ENCODE results near the gene MCM5. TPM values are rescaled to one million over a fixed set of nuclear protein-coding genes. Genes with fewer than 3 reads are reported as not detected.

Gene MCM5
- total RNA-seq, 3 donors from 2014 or later: 18.5 to 45.2 (median 30.3) TPM

DNA sequence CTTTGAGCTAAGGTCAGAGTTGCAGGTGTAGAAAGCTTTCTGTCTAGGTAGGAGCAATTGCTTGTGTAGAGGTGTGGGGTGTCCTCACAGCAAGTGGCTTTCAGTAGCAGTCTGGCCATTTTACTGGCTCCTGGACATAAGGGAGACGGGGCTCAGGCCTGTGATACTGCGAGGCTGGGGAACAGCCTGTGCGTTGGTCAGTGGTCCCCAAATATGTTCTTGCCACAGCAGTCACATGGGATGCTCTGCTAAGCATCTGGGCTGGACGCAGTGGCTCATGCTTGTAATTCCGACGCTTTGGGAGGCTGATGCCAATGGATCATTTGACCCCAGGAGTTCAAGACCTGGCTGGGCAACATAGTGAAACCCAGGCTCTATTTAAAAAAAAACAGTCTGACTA is 1.9 kb downstream of the MCM5 start:
- H3K4me3 ChIP-seq: no peak overlapping the region
- DNase-seq (no peak), ATAC-seq (no peak)
- peaks cover 12% of the 10 kb centered on the region for H3K4me1 ChIP-seq (ENCODE audit: low read depth)
- H3K9me3 ChIP-seq: no peaks in the 10 kb centered on the region
- peaks cover 4% of the 10 kb centered on the region for H3K36me3 ChIP-seq (ENCODE audit: low read depth)
- TF ChIP-seq, protein P1, sequence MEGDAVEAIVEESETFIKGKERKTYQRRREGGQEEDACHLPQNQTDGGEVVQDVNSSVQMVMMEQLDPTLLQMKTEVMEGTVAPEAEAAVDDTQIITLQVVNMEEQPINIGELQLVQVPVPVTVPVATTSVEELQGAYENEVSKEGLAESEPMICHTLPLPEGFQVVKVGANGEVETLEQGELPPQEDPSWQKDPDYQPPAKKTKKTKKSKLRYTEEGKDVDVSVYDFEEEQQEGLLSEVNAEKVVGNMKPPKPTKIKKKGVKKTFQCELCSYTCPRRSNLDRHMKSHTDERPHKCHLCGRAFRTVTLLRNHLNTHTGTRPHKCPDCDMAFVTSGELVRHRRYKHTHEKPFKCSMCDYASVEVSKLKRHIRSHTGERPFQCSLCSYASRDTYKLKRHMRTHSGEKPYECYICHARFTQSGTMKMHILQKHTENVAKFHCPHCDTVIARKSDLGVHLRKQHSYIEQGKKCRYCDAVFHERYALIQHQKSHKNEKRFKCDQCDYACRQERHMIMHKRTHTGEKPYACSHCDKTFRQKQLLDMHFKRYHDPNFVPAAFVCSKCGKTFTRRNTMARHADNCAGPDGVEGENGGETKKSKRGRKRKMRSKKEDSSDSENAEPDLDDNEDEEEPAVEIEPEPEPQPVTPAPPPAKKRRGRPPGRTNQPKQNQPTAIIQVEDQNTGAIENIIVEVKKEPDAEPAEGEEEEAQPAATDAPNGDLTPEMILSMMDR (IDR thresholded peaks at IDR 0.05): no peak
- intact Hi-C loops (cut with DNase I, micrococcal nuclease): no loop called here

DNA sequence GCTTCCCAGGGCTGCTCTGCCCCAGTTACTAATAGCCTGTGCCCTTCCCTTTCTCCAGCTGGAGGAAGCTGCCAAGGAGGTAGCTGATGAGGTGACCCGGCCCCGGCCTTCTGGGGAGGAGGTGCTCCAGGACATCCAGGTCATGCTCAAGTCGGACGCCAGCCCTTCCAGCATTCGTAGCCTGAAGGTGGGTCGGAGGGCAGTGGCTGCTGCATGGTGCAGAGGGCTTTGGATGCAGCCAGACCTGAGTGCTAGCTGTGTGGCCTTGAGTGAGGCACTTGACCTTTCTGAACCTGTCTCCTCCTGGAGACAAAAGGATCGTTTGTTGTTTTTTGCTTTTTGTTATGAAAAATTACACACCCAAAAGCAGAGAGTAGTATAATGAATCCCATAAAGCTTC is 3.4 kb downstream of the MCM5 start:
- DNase-seq: peak in 1 of 3 donors; percentile 40
- TF ChIP-seq, protein P1 (IDR thresholded peaks at IDR 0.05): no peak
- intact Hi-C loops (cut with DNase I, micrococcal nuclease): no loop called here
- H3K36me3 ChIP-seq (ENCODE audit: low read depth): peaks cover 4% of the 10 kb centered on the region
- H3K9me3 ChIP-seq: no peaks in the 10 kb centered on the region
- ATAC-seq: no peak
- peaks cover 9% of the 10 kb centered on the region for H3K4me1 ChIP-seq (ENCODE audit: low read depth)
- no peak overlapping the region for H3K4me3 ChIP-seq

DNA sequence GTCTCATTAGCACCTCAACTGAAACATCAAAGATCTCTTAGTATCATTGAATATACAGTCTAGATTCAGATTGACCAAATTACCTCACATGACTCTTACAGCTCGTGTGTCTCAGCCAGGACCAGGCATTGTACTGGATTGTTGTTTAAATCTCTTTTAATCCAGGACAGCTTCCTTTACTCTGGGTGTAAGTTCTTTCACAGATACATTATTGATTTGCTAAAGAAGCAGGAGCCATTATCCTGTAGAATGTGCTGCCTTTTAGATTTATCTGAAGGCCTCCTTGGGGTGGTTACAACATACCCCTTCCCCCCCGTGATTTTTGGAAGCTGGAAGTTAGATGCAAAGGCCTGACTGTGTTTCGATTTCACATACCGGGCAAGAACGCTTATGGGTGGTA is 4.2 kb downstream of the MCM5 start:
- no peak overlapping the region for H3K4me3 ChIP-seq
- no peaks in the 10 kb centered on the region for H3K9me3 ChIP-seq
- H3K36me3 ChIP-seq (ENCODE audit: low read depth): peaks cover 4% of the 10 kb centered on the region
- intact Hi-C loops (cut with DNase I, micrococcal nuclease): no loop called here
- ATAC-seq: no peak
- H3K4me1 ChIP-seq (ENCODE audit: low read depth): peaks cover 9% of the 10 kb centered on the region
- DNase-seq: no peak
- TF ChIP-seq, protein P1 (IDR thresholded peaks at IDR 0.05): no peak

DNA sequence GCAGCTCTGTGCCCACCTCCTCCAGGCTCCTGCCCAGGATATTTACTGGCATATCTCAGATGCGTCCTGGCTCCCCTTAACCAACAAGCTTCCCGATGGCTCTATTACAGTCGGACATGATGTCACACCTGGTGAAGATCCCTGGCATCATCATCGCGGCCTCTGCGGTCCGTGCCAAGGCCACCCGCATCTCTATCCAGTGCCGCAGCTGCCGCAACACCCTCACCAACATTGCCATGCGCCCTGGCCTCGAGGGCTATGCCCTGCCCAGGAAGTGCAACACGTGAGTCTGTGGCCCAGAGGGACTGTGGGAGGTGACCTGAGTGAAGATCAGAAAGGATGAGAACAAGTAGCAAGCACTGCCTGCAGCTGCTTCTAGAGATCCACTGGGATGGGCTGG is 6.5 kb downstream of the MCM5 start:
- ATAC-seq: no peak
- H3K36me3 ChIP-seq (ENCODE audit: low read depth): no peaks in the 10 kb centered on the region

DNA sequence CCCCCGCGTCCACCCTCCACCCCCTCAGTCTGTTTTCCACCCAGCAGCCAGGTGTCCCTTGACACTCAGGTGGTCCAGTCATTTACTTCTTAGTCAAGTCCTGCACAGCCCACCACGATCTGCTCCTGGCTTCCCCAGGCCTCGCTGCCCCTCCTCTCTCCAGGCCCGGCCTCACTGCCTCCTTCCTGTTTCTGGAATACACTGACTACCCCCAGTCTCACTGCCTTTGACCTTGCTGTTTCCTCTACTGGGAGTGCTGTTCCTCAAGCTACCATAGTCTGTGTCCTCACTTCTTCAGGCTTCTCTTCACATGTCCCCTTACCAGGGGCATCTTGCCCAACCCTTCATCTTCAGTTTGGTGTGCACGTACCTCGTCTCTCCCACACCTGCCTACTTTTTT is 7.4 kb downstream of the MCM5 start:
- no peaks in the 10 kb centered on the region for H3K36me3 ChIP-seq (ENCODE audit: low read depth)
- ATAC-seq: no peak
- TF ChIP-seq, protein P1 (IDR thresholded peaks at IDR 0.05): no peak

More for the DNA sequence above, 6.5 kb downstream of the MCM5 start:
- H3K9me3 ChIP-seq: no peaks in the 10 kb centered on the region
- no peak for DNase-seq
- intact Hi-C loops (cut with DNase I, micrococcal nuclease): no loop called here
- no peak overlapping the region for H3K4me3 ChIP-seq
- TF ChIP-seq, protein P1 (IDR thresholded peaks at IDR 0.05): no peak
- H3K4me1 ChIP-seq (ENCODE audit: low read depth): peaks cover under 1% of the 10 kb centered on the region

More for the DNA sequence above, 7.4 kb downstream of the MCM5 start:
- H3K4me1 ChIP-seq (ENCODE audit: low read depth): no peaks in the 10 kb centered on the region
- no peak for DNase-seq
- H3K9me3 ChIP-seq: no peaks in the 10 kb centered on the region
- H3K4me3 ChIP-seq: no peak overlapping the region
- intact Hi-C loops (cut with DNase I, micrococcal nuclease): no loop called here

Data from mucosa of descending colon (tissue), 3 donors.